Fibroblast of skin of abdomen (primary cell): Measurements from ENCODE around the gene C12orf56. TPM values are rescaled to one million over a fixed set of nuclear protein-coding genes. Genes with fewer than 3 reads are reported as not detected.

Experiments used
- DNase-seq: peaks from one replicate; pipeline ENCODE4 v3.0.0-alpha.2; 2013
- polyA plus RNA-seq, 2 experiments: library from polyadenylated mRNA; unstranded; fragments of 120-200 nt; gene quantifications; one replicate each; pipeline ENCODE4 v1.2.1, GENCODE V29; 2013; ENCODE audit not compliant: insufficient read length in 2 of 2

Gene C12orf56, protein sequence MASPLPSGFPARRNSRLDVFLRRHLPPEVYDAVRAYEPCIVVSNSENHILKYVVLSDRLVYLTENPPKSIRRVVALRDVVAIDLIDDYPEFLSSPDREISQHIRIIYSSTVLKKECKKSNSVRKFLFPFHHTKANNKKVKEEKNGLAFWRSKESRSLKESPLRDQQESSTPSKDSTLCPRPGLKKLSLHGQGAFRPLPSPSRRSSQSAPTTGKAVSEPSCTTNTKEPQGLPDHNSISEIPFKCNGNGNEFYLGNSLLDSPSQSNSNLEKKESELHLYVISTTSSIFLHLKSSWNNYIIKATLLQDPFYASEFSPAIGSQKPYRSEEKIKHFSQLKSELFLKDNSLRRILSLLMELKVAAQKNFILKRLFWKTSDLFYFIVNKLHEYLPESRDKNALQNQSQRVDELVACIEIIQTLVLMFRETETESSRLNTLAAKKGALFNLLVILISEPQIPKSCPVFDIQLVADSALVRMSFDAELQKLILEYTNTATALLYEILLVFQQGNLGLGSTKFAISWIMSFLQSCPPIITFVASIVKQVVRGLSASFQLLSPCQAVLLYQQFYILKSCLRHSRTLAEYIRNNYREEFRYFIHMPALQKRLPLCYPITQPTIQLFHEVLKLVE
- 0.14 TPM for polyA plus RNA-seq (2013, experiment 1 of 2; ENCODE audit: insufficient read length)
- not detected for polyA plus RNA-seq (2013, experiment 2 of 2; ENCODE audit: insufficient read length)

DNA sequence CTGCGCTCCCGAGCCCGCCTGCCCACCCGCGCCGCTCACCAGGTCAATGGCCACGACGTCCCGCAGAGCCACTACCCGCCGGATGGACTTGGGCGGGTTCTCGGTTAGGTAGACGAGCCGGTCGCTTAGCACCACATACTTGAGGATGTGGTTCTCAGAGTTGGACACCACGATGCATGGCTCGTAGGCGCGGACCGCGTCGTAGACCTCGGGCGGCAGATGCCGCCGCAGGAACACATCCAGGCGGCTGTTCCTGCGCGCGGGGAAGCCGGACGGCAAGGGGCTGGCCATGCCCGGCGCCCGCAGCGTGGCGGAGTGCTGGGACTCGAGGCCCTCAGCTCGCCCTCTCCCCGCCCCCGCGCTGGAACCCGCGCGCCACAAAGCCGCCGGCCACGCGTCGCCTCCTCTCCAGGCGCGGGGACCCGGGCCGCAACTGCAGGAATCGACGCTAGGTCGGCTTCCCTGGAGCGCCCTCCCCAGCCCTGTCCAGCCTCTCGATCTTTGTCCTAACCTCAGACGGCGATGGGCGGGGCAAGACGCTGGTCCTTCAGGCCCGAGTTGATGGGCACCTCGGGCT lies at the start of gene C12orf56:
Gene C12orf56, minus strand, starts transcription at position 484 of the 577 bp plus-strand sequence. Its CDS starts 193 bp downstream, at position 291.
- DNase-seq = peak; percentile 23

DNA sequence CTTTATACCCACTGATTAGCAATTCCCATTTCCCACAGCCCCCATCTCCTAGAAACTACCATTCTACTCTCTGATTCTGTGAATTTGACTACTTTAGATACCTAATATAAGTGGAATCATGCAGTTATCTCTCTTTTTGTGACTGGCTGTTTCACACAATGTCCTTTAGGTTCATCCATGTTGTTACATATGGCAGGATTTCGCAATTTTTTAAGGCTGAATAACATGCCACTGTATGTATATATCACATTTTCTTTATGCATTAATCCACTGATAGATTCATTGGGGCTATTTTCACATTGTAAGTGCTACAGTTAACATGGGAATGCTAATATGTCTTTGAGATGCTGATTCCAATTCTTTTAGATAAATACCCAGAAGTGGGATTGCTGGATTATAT lies 49.5 kb upstream of the C12orf56 start:
- DNase-seq = no peak

DNA sequence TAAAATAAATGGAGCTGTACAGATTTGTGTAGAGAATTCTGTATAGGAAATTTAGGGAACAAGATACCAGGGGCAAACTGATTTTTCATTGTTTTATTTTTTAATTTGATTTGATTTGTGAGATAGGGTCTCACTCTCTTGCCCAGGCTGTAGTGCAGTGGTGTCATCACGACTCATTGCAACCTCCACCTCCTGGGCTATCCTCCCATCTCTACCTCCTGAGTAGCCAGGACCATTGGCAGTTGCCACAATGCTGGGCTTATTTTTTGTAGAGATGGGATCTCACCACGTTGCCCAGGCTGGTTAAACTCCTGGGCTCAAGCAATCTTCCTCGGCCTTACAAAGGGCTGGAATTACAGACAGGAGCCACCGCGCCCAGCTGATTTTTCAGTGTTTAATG lies 43.4 kb upstream of the C12orf56 start:
- DNase-seq = no peak

DNA sequence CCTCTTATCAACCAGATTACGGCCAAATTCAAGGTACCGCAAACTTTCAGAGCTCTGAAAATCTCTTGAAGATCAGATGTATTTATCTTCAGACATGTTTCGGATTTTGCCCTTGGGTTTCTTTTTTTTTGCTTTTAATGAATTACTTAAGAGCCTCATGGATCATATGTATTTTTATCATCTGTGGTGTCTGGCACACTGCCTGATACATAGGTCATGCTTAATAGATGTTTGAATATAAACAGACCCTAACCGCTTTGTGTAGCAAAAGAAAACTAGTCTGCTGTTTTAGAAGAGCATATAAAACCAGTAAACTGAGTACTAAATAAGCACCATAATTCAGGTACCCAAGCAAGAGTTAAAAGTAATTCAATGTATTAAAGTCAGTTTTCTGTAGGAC lies 41.2 kb upstream of the C12orf56 start:
- peak; percentile 20 for DNase-seq

DNA sequence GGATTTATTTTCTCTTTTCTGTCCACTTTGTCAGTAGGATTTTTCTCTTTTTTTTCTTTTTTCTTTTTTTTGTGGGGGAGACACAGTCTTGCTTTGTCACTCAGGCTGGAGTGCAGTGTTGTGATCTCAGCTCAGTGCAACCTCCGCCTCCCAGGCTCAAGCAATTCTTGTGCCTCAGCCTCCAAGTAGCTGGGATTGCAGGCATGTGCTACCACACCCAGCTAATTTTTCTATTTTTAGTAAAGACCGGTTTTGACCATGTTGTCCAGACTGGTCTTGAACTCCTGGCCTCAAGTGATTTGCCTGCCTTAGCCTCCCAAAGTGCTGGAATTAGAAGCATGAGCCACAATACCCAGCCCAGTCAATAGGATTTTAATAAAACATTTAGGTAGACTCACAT lies 40.3 kb upstream of the C12orf56 start:
- no peak for DNase-seq

DNA sequence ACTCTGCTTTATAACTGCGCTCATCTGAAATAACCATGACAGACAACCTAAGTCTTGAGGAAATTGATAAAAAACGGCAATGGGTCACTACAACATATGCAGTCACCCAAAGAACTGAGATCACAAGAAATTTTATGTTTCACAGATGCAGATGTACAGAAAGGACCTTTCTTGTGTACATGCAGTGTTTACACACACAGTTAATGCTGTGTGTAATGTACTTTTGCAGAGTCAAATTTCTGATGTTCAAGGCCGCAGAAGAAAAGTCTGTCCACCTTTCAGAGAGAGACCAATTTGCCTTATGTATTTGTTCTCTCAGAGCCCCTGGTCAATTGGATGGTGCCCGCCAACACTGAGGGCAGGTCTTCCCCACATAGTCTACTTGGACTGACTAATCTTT lies 38.4 kb upstream of the C12orf56 start:
- DNase-seq = no peak

DNA sequence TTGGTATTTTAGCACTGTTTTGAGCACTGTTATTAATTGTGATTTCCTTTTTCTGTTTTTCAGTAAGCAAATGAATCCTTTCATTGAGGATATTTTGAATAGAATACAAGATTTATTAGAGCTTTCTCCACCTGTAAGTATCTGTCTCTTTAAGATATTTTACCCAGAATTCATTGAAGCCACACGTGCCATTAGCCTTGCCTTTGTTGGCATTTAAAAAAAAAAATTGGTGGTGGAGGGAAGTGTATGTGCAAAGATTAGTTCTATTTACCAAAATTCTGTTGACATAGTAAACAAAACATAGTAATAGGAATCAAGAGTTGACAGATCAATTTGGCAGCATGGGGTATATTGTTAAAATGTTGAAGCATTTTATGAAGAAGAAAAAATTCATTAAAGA lies 37.4 kb upstream of the C12orf56 start:
- DNase-seq = no peak

DNA sequence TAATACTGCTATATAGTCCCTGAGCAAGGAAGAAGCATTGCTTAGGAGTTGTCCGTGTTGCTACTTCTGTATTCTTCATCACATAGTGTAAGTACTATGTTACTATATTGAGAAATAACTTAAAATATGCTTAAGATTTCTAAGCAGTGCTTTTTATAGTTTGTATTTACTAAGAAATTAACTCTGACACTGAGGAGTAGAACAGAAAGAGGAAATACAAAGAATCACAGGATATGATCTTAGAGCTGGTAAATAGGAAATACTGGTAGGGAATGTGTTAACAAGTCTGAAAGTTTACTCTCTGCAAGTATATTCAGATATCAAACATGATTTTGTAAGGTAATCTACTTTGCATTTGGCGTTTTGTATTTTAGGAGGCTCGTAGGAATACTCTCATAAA lies 29.1 kb upstream of the C12orf56 start:
- no peak for DNase-seq

DNA sequence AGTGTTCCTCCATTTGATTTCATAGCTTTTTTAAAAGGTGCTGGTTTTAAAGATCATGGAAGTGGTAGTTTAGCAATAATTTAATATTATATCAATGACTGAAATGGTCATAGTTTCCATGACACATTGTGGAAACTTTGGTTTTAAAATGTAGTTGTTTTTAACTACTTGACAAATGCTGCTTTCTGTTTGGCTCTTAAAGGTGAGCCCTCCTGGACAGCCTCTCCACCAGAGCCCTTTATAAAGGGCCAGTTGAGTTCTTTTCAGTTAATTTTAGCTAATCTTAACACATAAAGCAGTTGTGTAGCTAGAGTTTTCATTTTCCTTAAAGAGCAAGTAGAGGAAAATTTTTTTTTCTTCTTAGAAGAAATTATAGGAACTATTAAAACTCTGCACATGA lies 27.7 kb upstream of the C12orf56 start:
- DNase-seq = no peak

DNA sequence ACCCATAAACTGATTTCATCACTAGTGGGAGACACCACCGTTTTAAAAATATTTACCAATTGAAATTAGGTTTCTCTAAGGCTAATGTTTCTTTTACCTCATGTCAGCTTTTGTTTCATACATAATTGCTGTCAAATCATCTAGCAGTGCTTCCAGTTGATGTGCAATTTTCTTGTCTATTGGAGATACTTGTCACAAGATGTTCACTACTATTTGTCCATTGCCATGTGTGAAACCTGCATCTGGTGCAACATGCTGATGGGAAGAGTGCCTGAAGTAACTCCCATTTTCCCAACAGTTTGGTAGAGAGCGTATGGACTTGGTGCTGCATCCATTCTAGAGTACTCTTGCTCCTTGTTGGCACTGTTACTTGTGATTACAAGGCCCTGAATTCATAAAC lies 23.3 kb upstream of the C12orf56 start:
- no peak for DNase-seq

DNA sequence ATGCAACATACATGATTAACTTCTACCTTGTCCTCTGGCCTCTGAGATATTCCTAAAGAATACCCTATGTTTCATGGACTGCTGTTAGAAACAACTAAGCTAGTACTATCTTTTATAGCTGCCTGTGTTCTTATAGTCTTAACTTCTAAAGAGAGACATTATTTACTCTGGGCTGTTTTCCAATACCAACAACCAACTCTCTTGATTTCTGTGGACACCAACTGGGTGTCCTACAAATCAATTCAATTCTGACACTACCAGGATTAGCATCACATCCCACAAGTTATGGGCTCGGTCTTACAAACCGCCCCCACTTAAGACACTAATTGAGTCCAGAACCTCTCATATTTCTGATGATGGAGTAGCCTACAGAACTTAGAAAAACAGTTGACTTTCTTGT lies 21.9 kb upstream of the C12orf56 start:
- DNase-seq = peak; percentile 56

DNA sequence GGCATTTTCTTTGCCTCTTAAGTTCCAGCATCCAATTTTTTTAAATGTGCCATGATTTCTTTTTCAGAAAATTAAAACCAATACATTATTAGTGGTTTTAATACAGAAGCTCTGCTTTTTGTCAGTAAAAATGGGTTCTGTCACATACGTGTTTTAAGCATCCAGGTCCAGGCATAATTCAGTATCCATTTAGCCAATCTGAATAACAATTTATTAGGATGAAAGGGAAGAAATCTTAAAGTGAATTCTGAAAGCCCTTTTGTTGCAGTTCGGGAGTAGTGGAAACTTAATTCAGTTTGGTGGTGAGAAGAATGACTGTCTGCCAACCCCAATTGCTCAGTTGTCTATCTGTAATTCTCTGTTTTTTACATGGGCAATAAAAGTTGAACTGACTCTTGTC lies 20.9 kb upstream of the C12orf56 start:
- no peak for DNase-seq

DNA sequence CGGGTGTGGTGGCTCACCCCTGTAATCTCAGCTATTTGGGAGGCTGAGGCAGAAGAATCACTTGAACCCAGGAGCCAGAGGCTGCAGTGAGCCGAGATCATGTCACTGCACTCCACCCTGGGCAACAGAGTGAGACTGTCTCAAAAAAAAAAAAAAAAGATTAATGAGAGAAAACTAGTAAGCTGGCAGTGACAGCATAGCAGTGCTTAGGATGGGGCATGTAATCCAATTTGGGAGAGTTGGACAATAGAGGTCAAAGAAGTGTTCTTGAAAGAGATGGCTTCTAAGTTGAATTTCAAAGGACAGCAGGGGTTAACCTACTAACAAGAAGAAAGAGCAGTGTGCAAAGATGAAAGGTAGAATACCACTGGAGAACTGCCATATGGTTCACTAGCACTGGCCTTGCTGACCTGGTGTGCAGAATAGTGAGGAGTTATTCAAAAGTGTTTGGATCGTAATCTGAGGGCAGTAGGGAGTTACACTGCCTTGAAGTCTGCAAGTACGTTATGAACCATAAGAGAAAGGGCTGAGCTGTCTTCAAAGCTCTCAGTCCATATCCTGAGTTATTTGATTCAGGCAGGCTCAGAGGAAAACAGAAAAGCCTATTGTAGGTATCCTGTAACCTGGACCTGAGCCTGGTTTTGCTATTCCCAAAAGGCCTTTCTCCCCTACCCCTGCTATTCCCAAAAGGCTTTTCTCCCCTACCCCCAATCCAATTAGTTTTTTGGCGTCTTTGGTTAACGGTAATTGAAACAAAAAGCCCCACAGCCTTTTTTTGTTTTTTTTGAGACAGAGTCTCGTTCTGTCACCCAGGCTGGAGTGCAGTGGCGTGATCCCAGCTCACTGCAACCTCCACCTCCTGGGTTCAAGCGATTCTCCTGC lies 17.0 kb upstream of the C12orf56 start:
- no peak for DNase-seq

DNA sequence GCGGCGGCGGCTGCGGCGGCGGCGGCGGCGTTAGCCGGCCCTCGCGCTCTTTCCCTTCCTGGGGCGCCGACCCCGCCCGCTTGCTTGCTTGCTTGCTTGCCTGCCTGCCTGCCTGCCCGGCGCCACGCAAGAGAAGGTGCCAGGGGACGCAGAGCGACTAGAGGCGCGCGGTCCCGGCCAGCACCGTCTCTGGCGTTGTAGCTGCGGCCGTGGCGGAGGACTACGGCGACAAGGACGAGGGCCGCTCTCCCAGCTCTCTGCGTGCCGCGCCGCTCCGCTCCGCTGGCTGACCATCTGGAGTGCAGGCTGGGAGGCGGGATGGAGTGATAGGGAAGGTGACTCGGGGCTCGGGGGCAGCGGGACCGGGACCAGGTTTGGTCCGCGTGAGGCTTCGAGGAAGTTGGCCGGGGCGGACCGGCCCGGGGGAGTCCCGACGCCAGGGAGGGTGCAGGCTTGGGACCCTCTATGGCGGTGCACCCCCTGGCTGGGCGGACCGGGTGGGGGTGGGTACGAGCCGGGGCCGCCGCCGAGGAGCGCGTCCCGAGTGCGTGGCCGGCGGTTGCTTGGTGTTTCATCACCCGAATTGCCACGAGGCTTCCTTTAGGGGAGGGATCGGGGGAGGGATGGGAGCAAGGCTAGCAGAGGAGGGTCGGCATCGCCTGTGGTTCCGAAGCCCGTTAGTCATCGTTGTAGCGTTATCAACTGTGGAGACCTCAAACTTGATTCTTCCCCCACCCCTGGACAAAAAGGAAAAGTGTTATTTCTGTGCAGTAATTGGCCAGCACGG lies 14.1 kb upstream of the C12orf56 start:
- DNase-seq = peak; percentile 97

DNA sequence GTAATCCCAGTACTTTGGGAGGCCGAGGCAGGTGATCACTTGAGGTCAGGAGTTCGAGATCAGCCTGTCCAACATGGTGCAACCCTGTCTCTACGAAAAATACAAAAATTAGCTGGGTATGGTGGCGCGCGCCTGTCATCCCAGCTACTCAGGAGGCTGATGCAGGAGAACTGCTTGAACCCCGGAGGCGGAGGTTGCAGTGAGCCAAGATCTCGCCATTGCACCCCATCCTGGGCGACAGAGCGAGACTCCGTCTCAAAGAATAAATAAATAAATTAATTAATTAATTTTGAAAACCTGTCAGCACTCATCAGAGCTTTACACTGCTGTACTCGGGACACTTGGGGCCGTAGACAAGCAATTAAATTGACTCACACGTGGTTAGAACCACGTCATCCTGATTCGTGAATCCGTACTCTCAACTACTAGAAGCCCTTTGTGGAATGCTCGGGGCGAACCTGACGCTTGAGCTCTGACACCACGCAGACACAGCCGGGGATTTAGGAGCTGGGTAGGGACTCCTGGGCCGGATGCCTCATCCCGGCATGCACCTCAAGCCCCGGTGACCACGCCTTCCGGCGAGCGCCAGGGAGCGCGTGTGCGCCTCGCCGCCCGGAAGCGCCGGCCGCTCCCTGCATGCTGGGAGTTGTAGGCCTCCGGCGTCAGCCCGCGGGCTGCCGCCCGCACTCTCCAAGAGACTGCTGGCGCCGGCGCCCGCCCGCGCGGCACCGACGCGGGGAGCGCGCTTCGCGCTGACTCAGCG lies 13.3 kb upstream of the C12orf56 start, which contains the start of gene XPOT:
Gene XPOT, plus strand, starts transcription at position 686 of the 763 bp plus-strand sequence. CDS start 5,644 bp downstream, outside the sequence.
- peak; percentile 99 for DNase-seq

DNA sequence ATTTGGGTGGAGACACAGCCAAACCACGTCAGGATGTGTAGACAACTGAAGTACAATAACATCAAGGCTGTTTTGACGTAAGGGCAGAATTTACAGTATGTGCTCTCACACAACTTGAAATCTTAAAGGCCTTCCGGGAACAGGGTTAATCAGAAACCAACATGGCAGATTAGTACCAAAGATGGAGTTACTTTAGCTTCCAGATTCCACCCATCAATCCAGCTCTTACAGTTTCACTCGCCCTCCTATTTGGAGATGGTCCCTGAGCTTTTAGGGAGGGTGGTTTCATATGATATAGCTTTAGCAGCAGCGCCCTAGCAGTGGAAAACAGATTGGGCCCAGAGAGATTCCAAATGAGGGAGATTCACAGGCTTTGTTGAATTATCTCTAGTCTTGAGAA lies 11.6 kb upstream of the C12orf56 start:
- DNase-seq = no peak

DNA sequence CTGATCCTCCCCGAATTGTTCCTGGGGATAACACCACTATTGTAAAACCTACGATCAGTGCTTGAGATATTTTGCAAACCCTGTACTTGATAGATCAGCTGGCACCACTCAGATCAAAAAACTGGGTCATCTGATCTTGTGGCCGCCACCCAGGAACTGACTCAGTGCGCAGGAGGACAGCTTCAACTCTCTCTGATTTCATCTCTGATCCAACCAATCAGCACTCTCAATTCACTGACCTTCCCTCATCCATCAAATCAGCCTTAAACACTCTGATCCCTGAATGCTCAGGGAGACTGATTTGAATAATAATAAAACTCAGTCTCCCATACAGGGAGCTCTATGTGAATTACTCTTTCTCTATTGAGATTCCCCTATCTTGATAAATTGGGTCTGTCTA lies 9.5 kb upstream of the C12orf56 start:
- peak; percentile 30 for DNase-seq

DNA sequence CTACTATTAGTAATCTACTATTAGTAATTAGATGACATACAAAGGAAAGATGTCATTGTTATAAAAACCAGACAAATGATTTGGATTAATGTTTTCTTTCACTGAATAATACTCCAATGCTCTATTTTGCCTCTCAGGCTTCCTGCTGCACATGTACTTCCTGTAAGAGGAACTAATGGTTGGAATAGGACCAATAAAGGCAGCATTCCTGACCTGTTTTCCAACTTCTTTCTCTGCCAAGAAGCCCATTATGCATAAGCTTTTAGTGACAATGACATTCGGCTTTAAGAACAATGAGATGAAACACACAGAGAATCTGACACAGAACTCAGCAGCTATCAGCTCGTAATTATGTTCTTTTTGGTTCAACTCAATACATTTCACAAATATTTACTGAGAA lies 5.2 kb upstream of the C12orf56 start:
- no peak for DNase-seq

DNA sequence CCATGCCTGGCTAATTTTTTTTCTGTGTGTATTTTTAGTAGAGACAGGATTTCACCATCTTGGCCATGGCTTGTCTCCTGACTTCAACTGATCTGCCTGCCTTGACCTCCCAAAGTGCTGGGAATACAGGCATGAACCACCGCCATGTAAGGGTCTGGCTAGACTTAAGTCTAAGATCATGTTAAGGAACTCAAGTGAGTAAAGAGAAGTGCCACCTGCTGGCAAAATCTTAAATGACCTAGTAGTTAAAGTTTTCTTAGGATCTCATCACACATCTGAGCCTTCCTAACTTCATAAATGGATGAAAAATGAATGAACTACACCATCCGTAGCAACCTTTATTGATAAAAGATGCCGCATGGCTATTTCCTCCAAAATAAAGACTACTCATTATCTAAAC lies 1.7 kb upstream of the C12orf56 start:
- DNase-seq = peak; percentile 43

DNA sequence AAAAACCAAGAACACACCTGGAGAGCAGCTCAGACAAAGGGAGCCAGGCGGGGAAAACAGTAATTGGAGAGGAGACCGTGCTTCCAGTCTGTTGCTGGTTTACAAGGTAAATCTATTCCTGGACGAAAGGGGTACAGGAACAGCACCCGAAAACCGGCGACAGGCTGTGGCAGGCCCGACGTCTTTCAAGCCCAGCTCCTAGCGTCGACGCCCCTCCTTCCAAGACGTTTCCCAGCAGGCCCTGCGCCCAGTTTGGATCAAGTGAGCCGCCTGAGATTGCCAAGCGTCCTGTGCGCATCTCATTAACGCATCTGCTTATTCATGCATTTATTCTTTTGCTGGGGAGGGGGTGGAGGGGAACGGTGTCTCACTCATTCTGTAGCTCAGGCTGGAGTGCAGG lies 1.4 kb downstream of the C12orf56 start:
- no peak for DNase-seq
